ENCODE measurements around the gene TTC21B.

- TF ChIP-seq CTCF (IDR thresholded peaks at IDR 0.05) (no peak), POLR2A (IDR thresholded peaks at IDR 0.05) (no peak), POLR2AphosphoS5 (IDR thresholded peaks at IDR 0.05) (no peak)
Measured at GRCh38 chr2:165941827-165942226, 11.7 kb downstream of the TTC21B start.
